Measurements from ENCODE around the gene BSPRY. TPM values are rescaled to one million over a fixed set of nuclear protein-coding genes. Genes with fewer than 3 reads are reported as not detected.

The BSPRY gene
- total and polyA plus RNA-seq, 2 of the 13 experiments (the other 11 are each of a cell fraction or from before 2014, with no cell fraction given), result 0.09 to 0.26 TPM

DNA sequence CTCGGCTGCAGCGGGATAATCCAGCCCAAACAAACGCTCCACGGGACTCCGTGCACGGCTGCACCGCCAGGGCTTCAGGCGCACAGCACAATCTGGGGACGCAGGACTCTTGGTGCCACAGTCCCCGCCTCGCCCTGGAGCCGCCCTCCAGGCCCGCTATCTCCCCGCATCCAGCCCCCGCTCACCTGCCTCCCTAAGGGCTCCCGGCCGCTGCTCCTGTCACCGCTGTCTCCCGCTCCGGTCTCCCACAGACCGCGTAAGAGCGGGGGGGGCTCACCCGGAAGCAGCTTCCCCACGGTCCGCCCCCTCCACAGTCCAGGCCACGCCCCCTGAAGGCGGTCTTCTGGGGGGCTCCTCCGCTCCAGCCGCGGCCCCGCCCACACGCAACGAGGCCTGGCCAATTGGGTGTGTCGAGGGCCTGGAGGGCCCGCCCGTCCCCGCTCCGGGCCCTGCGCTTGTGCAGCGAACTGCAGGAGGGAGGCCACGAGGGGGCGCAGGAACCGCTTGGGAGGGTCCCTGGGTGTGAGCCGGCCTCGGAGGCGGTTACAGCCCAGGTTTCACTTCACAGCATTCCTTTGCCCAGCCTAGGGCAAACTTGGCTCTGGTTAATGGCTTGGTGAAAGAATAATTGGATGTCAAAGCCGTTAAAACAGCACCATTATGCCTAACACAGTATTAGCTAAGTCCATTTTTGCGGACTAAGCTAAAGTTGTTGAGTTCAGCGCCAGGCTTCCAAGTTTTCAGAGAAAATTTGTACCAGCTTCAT is 51.9 kb downstream of the BSPRY start, which contains the start of gene ALAD (continued):
- TF ChIP-seq, protein P1, sequence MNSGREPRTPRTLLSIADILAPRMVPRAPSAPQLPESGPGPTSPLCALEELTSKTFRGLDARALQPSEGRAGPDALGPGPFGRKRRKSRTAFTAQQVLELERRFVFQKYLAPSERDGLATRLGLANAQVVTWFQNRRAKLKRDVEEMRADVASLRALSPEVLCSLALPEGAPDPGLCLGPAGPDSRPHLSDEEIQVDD (CRISPR knock-in tag; IDR thresholded peaks at IDR 0.05; ENCODE audit: borderline replicate concordance), result peak; percentile 60; the same call in 1 of the 2 replicates
- TF ChIP-seq, protein P2, sequence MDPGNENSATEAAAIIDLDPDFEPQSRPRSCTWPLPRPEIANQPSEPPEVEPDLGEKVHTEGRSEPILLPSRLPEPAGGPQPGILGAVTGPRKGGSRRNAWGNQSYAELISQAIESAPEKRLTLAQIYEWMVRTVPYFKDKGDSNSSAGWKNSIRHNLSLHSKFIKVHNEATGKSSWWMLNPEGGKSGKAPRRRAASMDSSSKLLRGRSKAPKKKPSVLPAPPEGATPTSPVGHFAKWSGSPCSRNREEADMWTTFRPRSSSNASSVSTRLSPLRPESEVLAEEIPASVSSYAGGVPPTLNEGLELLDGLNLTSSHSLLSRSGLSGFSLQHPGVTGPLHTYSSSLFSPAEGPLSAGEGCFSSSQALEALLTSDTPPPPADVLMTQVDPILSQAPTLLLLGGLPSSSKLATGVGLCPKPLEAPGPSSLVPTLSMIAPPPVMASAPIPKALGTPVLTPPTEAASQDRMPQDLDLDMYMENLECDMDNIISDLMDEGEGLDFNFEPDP (CRISPR knock-in tag; conservative IDR thresholded peaks at IDR 0.05), result no peak
- TF ChIP-seq RAD51 (IDR thresholded peaks at IDR 0.05; ENCODE audit: borderline replicate concordance) (no peak), ZMYM3 (CRISPR knock-in tag; IDR thresholded peaks at IDR 0.05) (peak; percentile 62), ZNF816 (CRISPR knock-in tag; IDR thresholded peaks at IDR 0.05; ENCODE audit: borderline replicate concordance) (peak; percentile 72; the same call in 1 of the 2 replicates), ZNF776 (CRISPR knock-in tag; IDR thresholded peaks at IDR 0.05) (no peak), ZFP62 (CRISPR knock-in tag; IDR thresholded peaks at IDR 0.05) (no peak), YY1 (IDR thresholded peaks at IDR 0.05; ENCODE audit: insufficient read depth, insufficient replicate concordance, low read depth, low read length) (peak; percentile 55), ZNF496 (CRISPR knock-in tag; IDR thresholded peaks at IDR 0.05; ENCODE audit: insufficient replicate concordance) (no peak), ZNF256 (CRISPR knock-in tag; conservative IDR thresholded peaks at IDR 0.05) (no peak; the same call in 1 of the 2 replicates), ISX (CRISPR knock-in tag; conservative IDR thresholded peaks at IDR 0.05) (no peak), MYC (CRISPR knock-in tag; IDR thresholded peaks at IDR 0.05; ENCODE audit: borderline replicate concordance) (peak; percentile 69; the same call in 1 of the 2 replicates), ZNF746 (CRISPR knock-in tag; IDR thresholded peaks at IDR 0.05) (peak; percentile 87; the same call in 1 of the 2 replicates), MAZ (IDR thresholded peaks at IDR 0.05; ENCODE audit: borderline replicate concordance, low read depth, low read length) (0 out of 2 replicates have a peak, but pooled peaks have one; percentile 44), MAZ (CRISPR knock-in tag; IDR thresholded peaks at IDR 0.05; ENCODE audit: low read depth) (peak; percentile 92), MEF2D (CRISPR knock-in tag; IDR thresholded peaks at IDR 0.05) (peak; percentile 83; the same call in 1 of the 2 replicates), NFIC (IDR thresholded peaks at IDR 0.05; ENCODE audit: low read length) (no peak)
- TF ChIP-seq, protein P3, sequence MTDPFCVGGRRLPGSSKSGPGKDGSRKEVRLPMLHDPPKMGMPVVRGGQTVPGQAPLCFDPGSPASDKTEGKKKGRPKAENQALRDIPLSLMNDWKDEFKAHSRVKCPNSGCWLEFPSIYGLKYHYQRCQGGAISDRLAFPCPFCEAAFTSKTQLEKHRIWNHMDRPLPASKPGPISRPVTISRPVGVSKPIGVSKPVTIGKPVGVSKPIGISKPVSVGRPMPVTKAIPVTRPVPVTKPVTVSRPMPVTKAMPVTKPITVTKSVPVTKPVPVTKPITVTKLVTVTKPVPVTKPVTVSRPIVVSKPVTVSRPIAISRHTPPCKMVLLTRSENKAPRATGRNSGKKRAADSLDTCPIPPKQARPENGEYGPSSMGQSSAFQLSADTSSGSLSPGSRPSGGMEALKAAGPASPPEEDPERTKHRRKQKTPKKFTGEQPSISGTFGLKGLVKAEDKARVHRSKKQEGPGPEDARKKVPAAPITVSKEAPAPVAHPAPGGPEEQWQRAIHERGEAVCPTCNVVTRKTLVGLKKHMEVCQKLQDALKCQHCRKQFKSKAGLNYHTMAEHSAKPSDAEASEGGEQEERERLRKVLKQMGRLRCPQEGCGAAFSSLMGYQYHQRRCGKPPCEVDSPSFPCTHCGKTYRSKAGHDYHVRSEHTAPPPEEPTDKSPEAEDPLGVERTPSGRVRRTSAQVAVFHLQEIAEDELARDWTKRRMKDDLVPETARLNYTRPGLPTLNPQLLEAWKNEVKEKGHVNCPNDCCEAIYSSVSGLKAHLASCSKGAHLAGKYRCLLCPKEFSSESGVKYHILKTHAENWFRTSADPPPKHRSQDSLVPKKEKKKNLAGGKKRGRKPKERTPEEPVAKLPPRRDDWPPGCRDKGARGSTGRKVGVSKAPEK (CRISPR knock-in tag; IDR thresholded peaks at IDR 0.05; ENCODE audit: borderline replicate concordance), result no peak
- TF ChIP-seq, protein P4, sequence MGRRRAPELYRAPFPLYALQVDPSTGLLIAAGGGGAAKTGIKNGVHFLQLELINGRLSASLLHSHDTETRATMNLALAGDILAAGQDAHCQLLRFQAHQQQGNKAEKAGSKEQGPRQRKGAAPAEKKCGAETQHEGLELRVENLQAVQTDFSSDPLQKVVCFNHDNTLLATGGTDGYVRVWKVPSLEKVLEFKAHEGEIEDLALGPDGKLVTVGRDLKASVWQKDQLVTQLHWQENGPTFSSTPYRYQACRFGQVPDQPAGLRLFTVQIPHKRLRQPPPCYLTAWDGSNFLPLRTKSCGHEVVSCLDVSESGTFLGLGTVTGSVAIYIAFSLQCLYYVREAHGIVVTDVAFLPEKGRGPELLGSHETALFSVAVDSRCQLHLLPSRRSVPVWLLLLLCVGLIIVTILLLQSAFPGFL (CRISPR knock-in tag; IDR thresholded peaks at IDR 0.05), result no peak
- TF ChIP-seq, protein P5, sequence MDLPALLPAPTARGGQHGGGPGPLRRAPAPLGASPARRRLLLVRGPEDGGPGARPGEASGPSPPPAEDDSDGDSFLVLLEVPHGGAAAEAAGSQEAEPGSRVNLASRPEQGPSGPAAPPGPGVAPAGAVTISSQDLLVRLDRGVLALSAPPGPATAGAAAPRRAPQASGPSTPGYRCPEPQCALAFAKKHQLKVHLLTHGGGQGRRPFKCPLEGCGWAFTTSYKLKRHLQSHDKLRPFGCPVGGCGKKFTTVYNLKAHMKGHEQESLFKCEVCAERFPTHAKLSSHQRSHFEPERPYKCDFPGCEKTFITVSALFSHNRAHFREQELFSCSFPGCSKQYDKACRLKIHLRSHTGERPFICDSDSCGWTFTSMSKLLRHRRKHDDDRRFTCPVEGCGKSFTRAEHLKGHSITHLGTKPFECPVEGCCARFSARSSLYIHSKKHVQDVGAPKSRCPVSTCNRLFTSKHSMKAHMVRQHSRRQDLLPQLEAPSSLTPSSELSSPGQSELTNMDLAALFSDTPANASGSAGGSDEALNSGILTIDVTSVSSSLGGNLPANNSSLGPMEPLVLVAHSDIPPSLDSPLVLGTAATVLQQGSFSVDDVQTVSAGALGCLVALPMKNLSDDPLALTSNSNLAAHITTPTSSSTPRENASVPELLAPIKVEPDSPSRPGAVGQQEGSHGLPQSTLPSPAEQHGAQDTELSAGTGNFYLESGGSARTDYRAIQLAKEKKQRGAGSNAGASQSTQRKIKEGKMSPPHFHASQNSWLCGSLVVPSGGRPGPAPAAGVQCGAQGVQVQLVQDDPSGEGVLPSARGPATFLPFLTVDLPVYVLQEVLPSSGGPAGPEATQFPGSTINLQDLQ (CRISPR knock-in tag; IDR thresholded peaks at IDR 0.05), result 0 out of 2 replicates have a peak, but pooled peaks have one; percentile 63
